ENCODE data around the gene GALNT15.

Gene GALNT15

GRCh38 chr3:16255726-16256125 lies 81.2 kb downstream of the GALNT15 start:
- DNase-seq, result no peak

GRCh38 chr3:16257309-16257708 lies 82.8 kb downstream of the GALNT15 start:
- no peak for DNase-seq

DNA sequence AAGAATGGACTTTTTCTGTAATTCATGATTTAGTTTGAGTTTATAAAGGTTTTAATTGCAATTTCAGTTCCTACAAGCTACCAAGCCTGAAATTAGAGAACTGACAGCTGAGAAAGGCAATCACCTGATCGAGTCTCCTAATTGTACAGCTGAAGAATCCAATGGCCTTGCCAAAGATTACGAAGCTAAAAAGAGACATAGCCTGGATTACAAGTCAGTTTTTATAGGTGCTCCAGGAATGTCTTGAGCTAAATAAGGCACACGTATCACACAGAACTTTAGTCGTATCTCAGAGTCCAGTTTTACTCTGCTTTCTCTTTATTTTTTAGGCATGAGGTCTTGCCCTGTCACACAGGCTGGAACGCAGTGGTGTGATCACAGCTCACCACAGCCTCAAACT lies 83.7 kb downstream of the GALNT15 start:
- DNase-seq, result no peak

- no peak for DNase-seq
These were observed 84.4 kb downstream of the GALNT15 start for GRCh38 chr3:16258866-16259265.

GRCh38 chr3:16260046-16260445 lies 85.6 kb downstream of the GALNT15 start:
- DNase-seq, result no peak

GRCh38 chr3:16262174-16262573 lies 87.7 kb downstream of the GALNT15 start:
- DNase-seq, result no peak

GRCh38 chr3:16264174-16264707 lies 89.8 kb downstream of the GALNT15 start:
- no peak for DNase-seq

DNA sequence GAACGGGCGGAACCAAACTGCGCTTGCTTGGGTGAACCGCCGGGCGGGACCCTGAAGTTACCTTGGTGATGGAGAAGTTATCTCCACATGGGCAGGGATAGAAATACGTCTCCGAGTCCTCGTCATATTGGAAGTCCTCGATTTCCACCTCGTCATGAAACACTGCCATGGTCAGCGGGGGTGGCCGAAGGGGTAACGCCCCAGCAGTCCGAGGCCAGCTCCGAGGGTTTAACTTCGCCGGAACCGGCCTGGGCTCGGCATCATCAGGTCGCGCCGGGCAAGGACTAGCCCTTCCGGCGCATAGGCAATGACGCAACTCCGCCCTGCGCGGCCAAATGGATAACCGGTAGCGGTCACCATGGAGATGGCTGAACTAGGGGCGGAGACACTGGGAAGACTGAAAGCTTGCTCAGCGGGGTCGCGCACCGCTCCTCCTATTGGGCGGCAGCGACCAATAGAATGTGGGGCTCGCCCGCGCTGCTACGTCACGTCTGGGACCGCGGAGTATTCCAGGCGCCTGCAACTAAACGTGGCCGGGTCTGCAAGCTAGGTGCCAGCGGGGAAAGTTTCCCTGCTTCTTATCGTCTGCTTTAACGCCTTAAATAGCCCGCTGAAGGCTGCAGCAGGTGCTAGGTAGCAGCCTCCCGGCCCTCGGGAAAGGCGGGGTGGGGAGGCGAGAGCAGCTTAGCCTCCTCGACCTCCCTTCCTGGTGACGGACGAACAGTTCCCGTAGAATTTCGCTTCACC lies 90.4 kb downstream of the GALNT15 start, which contains the start of the genes DPH3 and OXNAD1:
Gene DPH3, minus strand, starts transcription at position 236 of the 747 bp plus-strand sequence. Its CDS starts 67 bp downstream, at position 169.
Gene OXNAD1, plus strand, starts transcription at position 505 of the 747 bp plus-strand sequence. CDS start 5,741 bp downstream, outside the sequence.
- DNase-seq, result peak; percentile 92

- DNase-seq, result no peak
These were observed 90.9 kb downstream of the GALNT15 start for GRCh38 chr3:16265455-16265786.

GRCh38 chr3:16266714-16267113 lies 92.2 kb downstream of the GALNT15 start:
- DNase-seq, result no peak

DNA sequence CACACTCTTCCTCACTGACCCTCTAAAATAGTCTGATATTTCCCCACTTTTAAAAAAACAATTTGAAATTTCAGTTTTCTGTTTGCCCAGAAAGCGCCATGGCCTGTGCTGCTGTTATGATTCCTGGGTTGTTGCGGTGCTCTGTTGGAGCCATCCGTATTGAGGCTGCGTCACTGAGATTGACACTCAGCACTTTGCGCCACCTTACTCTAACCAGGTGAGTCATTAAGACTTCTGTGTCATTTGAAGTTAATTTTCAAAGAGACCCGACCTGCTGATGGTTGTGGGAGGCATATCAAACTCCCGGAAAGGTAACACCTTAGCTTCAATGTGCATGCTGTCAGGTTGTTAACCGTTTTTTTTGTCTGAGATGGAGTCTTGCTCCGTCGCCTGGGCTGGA lies 96.4 kb downstream of the GALNT15 start:
- no peak for DNase-seq

- DNase-seq, result no peak
These were observed 98.1 kb downstream of the GALNT15 start for GRCh38 chr3:16272588-16272987.

- no peak for DNase-seq
These were observed 99.4 kb downstream of the GALNT15 start for GRCh38 chr3:16273867-16274266.

DNA sequence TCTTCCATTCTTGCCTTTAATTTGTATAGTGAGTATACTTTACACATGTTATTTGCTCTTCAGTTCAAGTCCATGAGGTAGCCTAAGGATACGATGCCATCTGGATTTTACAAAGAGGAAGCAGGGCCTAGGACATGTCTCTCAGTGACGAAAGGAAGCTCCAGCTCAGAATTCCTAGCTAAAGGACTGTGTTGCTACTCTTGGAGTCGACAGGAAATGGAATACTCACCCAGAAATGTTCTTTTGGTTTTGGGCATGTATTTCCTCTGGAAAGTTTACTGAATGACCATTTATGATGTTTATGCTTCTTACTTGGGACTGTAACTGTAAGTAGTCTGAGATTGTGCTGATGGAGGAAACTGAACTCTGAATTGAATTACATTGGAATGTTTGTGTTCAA lies 103.0 kb downstream of the GALNT15 start:
- no peak for DNase-seq

DNA sequence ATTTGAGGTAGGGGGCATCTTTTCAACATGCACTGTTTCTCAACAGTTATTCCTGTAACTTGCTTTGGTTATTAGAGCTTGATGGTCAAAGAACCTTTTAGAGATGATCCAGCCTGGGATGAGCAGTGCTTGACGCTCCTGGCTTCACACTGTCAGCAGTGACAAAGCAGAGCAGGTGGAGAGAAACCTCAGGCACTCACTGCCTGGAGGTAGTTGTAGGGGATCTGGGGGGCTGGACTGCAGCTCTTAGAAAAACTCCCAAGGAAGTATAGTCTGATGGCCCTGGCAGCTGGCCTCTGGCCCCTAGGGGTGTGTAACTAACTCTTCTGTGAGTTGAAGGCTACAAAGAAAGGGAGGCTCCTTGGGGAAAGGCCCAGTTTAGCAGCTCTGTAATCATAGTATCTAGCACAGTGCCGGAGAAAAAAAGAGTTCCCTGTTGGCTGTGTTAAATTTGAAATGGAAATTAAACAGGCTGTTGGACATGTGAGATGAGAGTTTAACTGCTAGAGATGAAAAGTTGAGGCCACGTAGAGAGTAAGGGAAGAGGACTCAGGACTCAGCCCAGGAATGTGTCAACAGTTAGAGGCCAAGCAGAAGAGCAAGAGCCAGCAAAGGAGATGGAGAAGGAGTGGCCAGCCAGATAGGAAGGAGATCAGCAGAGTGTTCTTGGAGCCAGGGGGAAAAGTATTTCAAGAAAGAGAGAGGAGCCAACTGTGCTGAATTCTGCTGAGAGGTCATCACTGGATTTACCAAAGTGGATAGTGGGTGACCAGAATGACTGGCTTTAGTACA lies 104.7 kb downstream of the GALNT15 start:
- DNase-seq, result no peak

- DNase-seq, result no peak
These were observed 106.2 kb downstream of the GALNT15 start for GRCh38 chr3:16280671-16281070.
